Fibroblast of lung (primary cell): ENCODE results near the gene STARD13.

Experiments used
- EZH2 ChIP-seq: IDR thresholded peaks from 2 replicates; pipeline ENCODE4 v1.5.1; 2012; ENCODE audit warnings: low read length, control low read depth, mild to moderate bottlenecking; ENCODE audit errors: missing control alignments
- TF ChIP-seq, protein P1 (sequence below), 2 donors: IDR thresholded peaks in 1 of 2; conservative IDR thresholded peaks in 1 of 2; 1 replicate in 1 of 2; 2 replicates in 1 of 2; pipeline ENCODE4 v1.5.1; 2011 to 2012; ENCODE audit warnings: low read length in 2 of 2, control low read depth in 1 of 2, inconsistent platforms in 1 of 2, low read depth in 1 of 2, mild to moderate bottlenecking in 1 of 2

DNA sequence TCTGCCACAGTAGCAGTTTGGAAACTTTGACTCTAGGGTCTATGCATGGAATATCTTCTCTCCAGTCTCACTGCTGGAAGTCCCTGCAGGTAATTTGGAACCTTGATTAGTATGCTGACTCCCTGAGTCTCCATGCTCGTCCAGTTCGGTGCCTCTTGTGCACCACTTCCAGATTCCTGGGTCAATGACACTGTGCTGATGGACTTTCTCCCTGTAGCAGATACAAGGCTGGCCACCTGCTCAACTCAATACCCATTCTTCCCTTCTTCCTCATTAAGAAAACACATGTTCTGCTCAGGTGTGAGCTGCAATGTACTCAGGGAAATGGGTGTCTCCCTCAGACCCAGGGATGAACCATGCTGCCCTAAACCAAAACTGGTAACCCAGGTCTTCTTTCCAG, 170.3 kb downstream of the STARD13 start:
- TF ChIP-seq, protein P1, sequence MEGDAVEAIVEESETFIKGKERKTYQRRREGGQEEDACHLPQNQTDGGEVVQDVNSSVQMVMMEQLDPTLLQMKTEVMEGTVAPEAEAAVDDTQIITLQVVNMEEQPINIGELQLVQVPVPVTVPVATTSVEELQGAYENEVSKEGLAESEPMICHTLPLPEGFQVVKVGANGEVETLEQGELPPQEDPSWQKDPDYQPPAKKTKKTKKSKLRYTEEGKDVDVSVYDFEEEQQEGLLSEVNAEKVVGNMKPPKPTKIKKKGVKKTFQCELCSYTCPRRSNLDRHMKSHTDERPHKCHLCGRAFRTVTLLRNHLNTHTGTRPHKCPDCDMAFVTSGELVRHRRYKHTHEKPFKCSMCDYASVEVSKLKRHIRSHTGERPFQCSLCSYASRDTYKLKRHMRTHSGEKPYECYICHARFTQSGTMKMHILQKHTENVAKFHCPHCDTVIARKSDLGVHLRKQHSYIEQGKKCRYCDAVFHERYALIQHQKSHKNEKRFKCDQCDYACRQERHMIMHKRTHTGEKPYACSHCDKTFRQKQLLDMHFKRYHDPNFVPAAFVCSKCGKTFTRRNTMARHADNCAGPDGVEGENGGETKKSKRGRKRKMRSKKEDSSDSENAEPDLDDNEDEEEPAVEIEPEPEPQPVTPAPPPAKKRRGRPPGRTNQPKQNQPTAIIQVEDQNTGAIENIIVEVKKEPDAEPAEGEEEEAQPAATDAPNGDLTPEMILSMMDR (conservative IDR thresholded peaks at IDR 0.05 in 1 of 2, IDR thresholded peaks at IDR 0.05 in 1 of 2; ENCODE audit: low read depth in 1 of 2, low read length in 2 of 2) = no peak
- no peak for TF ChIP-seq EZH2
